Endometrial microvascular endothelial cells (primary cell): Measurements from ENCODE around the gene BET1L. TPM values are rescaled to one million over a fixed set of nuclear protein-coding genes. Genes with fewer than 3 reads are reported as not detected.

Experiments
- in situ Hi-C: cut with HindIII; loops from 2 replicates; pipeline ENCODE4 v1.10.0; 2017; ENCODE audit warnings: low sequenced_read_pairs, low pct_unique_long_range_greater_than_20kb; ENCODE audit errors: inconsistent ontology term
- total RNA-seq: library from RNA; depleted of rRNA; stranded (reverse); fragments of >200 nt; gene quantifications from one replicate; pipeline ENCODE4 v1.2.3, GENCODE V29; 2015; ENCODE audit errors: inconsistent ontology term

Gene BET1L
- total RNA-seq, 1 donor from 2014 or later = 26.9 TPM

- in situ Hi-C loops = no loop called here
These were observed 5.2 kb upstream of the BET1L start for GRCh38 chr11:212150-213100.

- in situ Hi-C loops = no loop called here
These were observed 4.5 kb upstream of the BET1L start for GRCh38 chr11:211741-212140.

GRCh38 chr11:211295-211694, 4.1 kb upstream of the BET1L start:
- in situ Hi-C loops = no loop called here

GRCh38 chr11:210803-211180, 3.6 kb upstream of the BET1L start:
- in situ Hi-C loops = no loop called here

- in situ Hi-C loops = no loop called here
These were observed 3.1 kb upstream of the BET1L start for GRCh38 chr11:210122-210802.

- in situ Hi-C loops = no loop called here
These were observed 2.3 kb upstream of the BET1L start for GRCh38 chr11:209275-210121.

GRCh38 chr11:208917-209260, 1.7 kb upstream of the BET1L start:
- in situ Hi-C loops = no loop called here

GRCh38 chr11:208181-208916, 1.1 kb upstream of the BET1L start:
- in situ Hi-C loops = no loop called here

GRCh38 chr11:207863-208180, 623 bp upstream of the BET1L start:
- in situ Hi-C loops = no loop called here

GRCh38 chr11:206526-207207, 532 bp downstream of the BET1L start:
- in situ Hi-C loops = no loop called here

- in situ Hi-C loops = no loop called here
These were observed 1.2 kb downstream of the BET1L start for GRCh38 chr11:206002-206384.

GRCh38 chr11:205221-206001, 1.8 kb downstream of the BET1L start:
- in situ Hi-C loops = no loop called here

GRCh38 chr11:204587-205109, 2.6 kb downstream of the BET1L start:
- in situ Hi-C loops = no loop called here

GRCh38 chr11:203945-204586, 3.1 kb downstream of the BET1L start:
- in situ Hi-C loops = no loop called here

GRCh38 chr11:203056-203944, 3.9 kb downstream of the BET1L start:
- in situ Hi-C loops = no loop called here

GRCh38 chr11:202490-202889, 4.7 kb downstream of the BET1L start:
- in situ Hi-C loops = no loop called here
